HepG2 (cell line): ENCODE measurements around the gene EMID1.

ENCODE experiments used
- ASH2L ChIP-seq: fragments of 300-600, 200-600 bp; sonication (generic); IDR thresholded peaks from 2 replicates; pipeline ENCODE4 v1.7.0; 2017; ENCODE audit warnings: low read depth, mild to moderate bottlenecking, moderate library complexity, mixed read lengths, low read length; ENCODE audit not compliant: insufficient read length
- TF ChIP-seq, protein P1 (sequence below): sonication (generic); formaldehyde crosslinking; IDR thresholded peaks from 2 replicates; pipeline ENCODE4 v1.4.0; 2020; ENCODE audit warnings: mild to moderate bottlenecking, missing genetic modification reagents
- TF ChIP-seq, protein P2 (sequence below): sonication (generic); formaldehyde crosslinking; IDR thresholded peaks from 2 replicates; pipeline ENCODE4 v1.5.0; 2020; ENCODE audit warnings: mild to moderate bottlenecking, low read depth, missing genetic modification reagents, borderline replicate concordance

DNA sequence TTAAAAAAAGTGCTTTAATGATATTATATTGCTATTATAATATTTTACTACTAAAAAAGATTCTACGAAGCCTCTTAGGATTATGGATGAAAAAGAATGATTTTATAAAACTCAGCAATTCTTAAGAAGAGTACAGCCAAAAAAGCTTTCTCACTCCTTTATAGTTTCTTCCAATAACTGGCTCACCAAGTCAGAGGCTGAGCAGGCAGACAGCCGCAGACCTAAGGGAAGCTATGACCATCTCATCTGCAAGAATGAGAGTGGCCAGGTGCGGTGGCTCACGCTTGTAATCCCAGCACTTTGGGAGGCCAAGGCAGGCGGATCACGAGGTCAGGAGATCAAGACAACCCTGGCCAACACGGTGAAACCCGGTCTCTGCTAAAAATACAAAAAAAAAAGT lies 12.7 kb upstream of the EMID1 start:
- no peak for TF ChIP-seq ASH2L
- TF ChIP-seq, protein P1, sequence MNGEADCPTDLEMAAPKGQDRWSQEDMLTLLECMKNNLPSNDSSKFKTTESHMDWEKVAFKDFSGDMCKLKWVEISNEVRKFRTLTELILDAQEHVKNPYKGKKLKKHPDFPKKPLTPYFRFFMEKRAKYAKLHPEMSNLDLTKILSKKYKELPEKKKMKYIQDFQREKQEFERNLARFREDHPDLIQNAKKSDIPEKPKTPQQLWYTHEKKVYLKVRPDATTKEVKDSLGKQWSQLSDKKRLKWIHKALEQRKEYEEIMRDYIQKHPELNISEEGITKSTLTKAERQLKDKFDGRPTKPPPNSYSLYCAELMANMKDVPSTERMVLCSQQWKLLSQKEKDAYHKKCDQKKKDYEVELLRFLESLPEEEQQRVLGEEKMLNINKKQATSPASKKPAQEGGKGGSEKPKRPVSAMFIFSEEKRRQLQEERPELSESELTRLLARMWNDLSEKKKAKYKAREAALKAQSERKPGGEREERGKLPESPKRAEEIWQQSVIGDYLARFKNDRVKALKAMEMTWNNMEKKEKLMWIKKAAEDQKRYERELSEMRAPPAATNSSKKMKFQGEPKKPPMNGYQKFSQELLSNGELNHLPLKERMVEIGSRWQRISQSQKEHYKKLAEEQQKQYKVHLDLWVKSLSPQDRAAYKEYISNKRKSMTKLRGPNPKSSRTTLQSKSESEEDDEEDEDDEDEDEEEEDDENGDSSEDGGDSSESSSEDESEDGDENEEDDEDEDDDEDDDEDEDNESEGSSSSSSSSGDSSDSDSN (CRISPR knock-in tag): no peak
- TF ChIP-seq, protein P2, sequence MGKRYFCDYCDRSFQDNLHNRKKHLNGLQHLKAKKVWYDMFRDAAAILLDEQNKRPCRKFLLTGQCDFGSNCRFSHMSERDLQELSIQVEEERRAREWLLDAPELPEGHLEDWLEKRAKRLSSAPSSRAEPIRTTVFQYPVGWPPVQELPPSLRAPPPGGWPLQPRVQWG (CRISPR knock-in tag): no peak
